PC-9 (cell line): Measurements from ENCODE around the gene MXRA8. TPM values are rescaled to one million over a fixed set of nuclear protein-coding genes. Genes with fewer than 3 reads are reported as not detected.

ENCODE experiments used
- BruUV-seq: library from RNA; stranded (reverse); fragments of 400-500 nt; replicated peaks from 2 replicates; lab custom pipeline; 2021; lab: Mats Ljungman, UMichigan
- CTCF ChIA-PET: fragments of 300-600 bp; sonication (Branson Sonifier 250); formaldehyde crosslinking; loops from one replicate; lab custom pipeline; 2022; ENCODE audit warnings: antibody characterized with exemption; lab: Charles Lee
- POLR2A ChIA-PET: fragments of 300-600 bp; sonication (Branson Sonifier 250); formaldehyde crosslinking; loops from one replicate; lab custom pipeline; 2022; ENCODE audit warnings: antibody characterized with exemption; ENCODE audit not compliant: unreplicated experiment; lab: Charles Lee
- DNase-seq, 2 experiments: peaks; one replicate each; pipeline versions ENCODE4 v3.0.0 to v3.0.0-alpha.2; 2015 to 2022; ENCODE audit warnings: mixed read lengths in 1 of 2
- H2AFZ ChIP-seq: fragments of 200-600 bp; sonication (generic); 2 replicates; pipeline ENCODE4 v1.8.1; 2017; ENCODE audit warnings: antibody characterized with exemption
- H3F3A ChIP-seq: fragments of 200-600 bp; sonication (generic); 2 replicates; pipeline ENCODE4 v1.8.1; 2017; ENCODE audit warnings: antibody characterized with exemption, mild to moderate bottlenecking, low read depth; ENCODE audit not compliant: insufficient read depth
- H3K27ac ChIP-seq: fragments of 200-600 bp; sonication (generic); 2 replicates; pipeline ENCODE4 v1.6.1; 2016; ENCODE audit warnings: mixed run types
- H3K27me3 ChIP-seq: fragments of 200-600 bp; sonication (generic); 2 replicates; pipeline ENCODE4 v1.6.1; 2016; ENCODE audit warnings: low read depth, mixed run types; ENCODE audit not compliant: insufficient read depth
- H3K36me3 ChIP-seq: fragments of 200-600 bp; sonication (generic); 2 replicates; pipeline ENCODE4 v1.6.1; 2016; ENCODE audit warnings: low read depth, mixed run types
- H3K4me1 ChIP-seq: fragments of 200-600 bp; sonication (generic); replicated peaks from 2 replicates; pipeline ENCODE4 v1.6.1; 2016; ENCODE audit warnings: mixed run types; ENCODE audit not compliant: insufficient read depth
- H3K4me2 ChIP-seq: fragments of 200-600 bp; sonication (generic); 2 replicates; pipeline ENCODE4 v1.6.1; 2017; ENCODE audit warnings: mixed run types
- H3K4me3 ChIP-seq: fragments of 200-600 bp; sonication (generic); 2 replicates; pipeline ENCODE4 v1.6.1; 2016; ENCODE audit warnings: mixed run types
- H3K79me2 ChIP-seq: fragments of 200-600 bp; sonication (generic); 2 replicates; pipeline ENCODE4 v1.6.1; 2017; ENCODE audit warnings: low read depth, mixed run types
- H3K9me2 ChIP-seq: fragments of 200-600 bp; sonication (generic); 2 replicates; pipeline ENCODE4 v1.8.1; 2017; ENCODE audit warnings: mild to moderate bottlenecking; ENCODE audit not compliant: insufficient read depth
- H3K9me3 ChIP-seq: fragments of 200-600 bp; sonication (generic); 2 replicates; pipeline ENCODE4 v1.8.1; 2016; ENCODE audit warnings: low read depth; ENCODE audit not compliant: insufficient read depth
- H4K20me1 ChIP-seq: fragments of 200-600 bp; sonication (generic); 2 replicates; pipeline ENCODE4 v1.8.1; 2017; ENCODE audit not compliant: insufficient read depth
- CTCF ChIP-seq: fragments of 200-600 bp; sonication (generic); conservative IDR thresholded peaks from 2 replicates; pipeline ENCODE4 v1.6.1; 2017; ENCODE audit warnings: mixed run types, antibody characterized with exemption, mild to moderate bottlenecking, moderate library complexity
- EZH2 ChIP-seq: fragments of 200-600 bp; sonication (generic); IDR thresholded peaks from 2 replicates; pipeline ENCODE4 v1.8.0; 2017; ENCODE audit warnings: antibody characterized with exemption, low read depth
- intact Hi-C: fragments of 100-400 bp; cut with micrococcal nuclease; formaldehyde crosslinking; loops from one replicate; pipeline ENCODE4 v1.10.0; 2022; ENCODE audit not compliant: unreplicated experiment
- total RNA-seq: library from RNA; stranded (reverse); gene quantifications from 2 replicates; pipeline ENCODE4 v1.2.3, GENCODE V29; 2021

MXRA8 gene
- total RNA-seq, 1 experiment from 2014 or later, result 0.55 TPM

- peak within 1 kb of the TSS; percentile 89 for H2AFZ ChIP-seq
- H3K79me2 ChIP-seq, result peaks cover 21% of the 10 kb centered on the region; the same call in 1 of the 2 replicates
- ChIA-PET POLR2A (no interaction called here), CTCF (no interaction called here)
- intact Hi-C loops, result loop anchor here (1.0 to 10.0 kb wide), 3 partner anchors 197 to 303 kb away; partner anchors contain the start of gene HES4
- H3K27ac ChIP-seq, result peak within 1 kb of the TSS; percentile 41
- TF ChIP-seq EZH2, result no peak
- no peak for TF ChIP-seq CTCF
- H3K9me3 ChIP-seq, result no peaks in the 10 kb centered on the region
- peaks cover 31% of the 10 kb centered on the region; the same call in 1 of the 2 replicates for H3F3A ChIP-seq
- H3K9me2 ChIP-seq, result no peaks in the 10 kb centered on the region
- peak; percentile 72 to 89 for DNase-seq
- peaks cover 26% of the 10 kb centered on the region for H4K20me1 ChIP-seq
- peak within 1 kb of the TSS; percentile 98 for H3K4me2 ChIP-seq
- H3K36me3 ChIP-seq, result no peaks in the 10 kb centered on the region
- H3K27me3 ChIP-seq, result no peaks in the 10 kb centered on the region
- H3K4me3 ChIP-seq, result peak within 1 kb of the TSS; percentile 84
- BruUV-seq, result no TSS peak
- H3K4me1 ChIP-seq, result peaks cover 36% of the 10 kb centered on the region
Observed at GRCh38 chr1:1307923-1308755, 50.2 kb downstream of the MXRA8 start, which contains the start of the genes ACAP3 and PUSL1. TSS of gene ACAP3 (minus strand) at chr1:1307930. CDS start at chr1:1307815, 115 bp downstream. TSS of gene PUSL1 (plus strand) at chr1:1308597. CDS start at chr1:1308644, 47 bp downstream.

GRCh38 chr1:1307261-1307922 lies 51.0 kb downstream of the MXRA8 start:
- POLR2A ChIA-PET, result no interaction called here
- H3K4me1 ChIP-seq, result peaks cover 36% of the 10 kb centered on the region
- H3K27me3 ChIP-seq, result no peaks in the 10 kb centered on the region
- H3K27ac ChIP-seq, result no peak overlapping the region
- no peaks in the 10 kb centered on the region for H3K9me2 ChIP-seq
- peaks cover 21% of the 10 kb centered on the region; the same call in 1 of the 2 replicates for H3K79me2 ChIP-seq
- BruUV-seq, result no TSS peak
- H3F3A ChIP-seq, result peaks cover 31% of the 10 kb centered on the region; the same call in 1 of the 2 replicates
- CTCF ChIA-PET, result interaction anchor here (0.6 kb wide), 1 partner anchor 114 kb away, joined by 4 read pairs; the partner anchor contains the start of gene ANKRD65
- peaks cover 25% of the 10 kb centered on the region for H4K20me1 ChIP-seq
- intact Hi-C loops, result loop anchor here (10.0 kb wide), 2 partner anchors 197 to 303 kb away; partner anchors contain the start of gene HES4
- peak overlapping the region; percentile 98 for H3K4me2 ChIP-seq
- no peaks in the 10 kb centered on the region for H3K36me3 ChIP-seq
- H3K4me3 ChIP-seq, result peak overlapping the region; percentile 76
- no peaks in the 10 kb centered on the region for H3K9me3 ChIP-seq
- peak in 1 of 2 experiments; percentile 68 for DNase-seq
- TF ChIP-seq EZH2 (no peak), CTCF (no peak)
- H2AFZ ChIP-seq, result 0 out of 2 replicates have a peak overlapping the region, but pooled peaks have one; percentile 60
